GM23338 (cell line): ENCODE results near the gene AURKAIP1. TPM values are rescaled to one million over a fixed set of nuclear protein-coding genes. Genes with fewer than 3 reads are reported as not detected.

Experiments used
- ATAC-seq: fragments of 200-7000 bp; cut with Tn5 transposase; 3 replicates; pipeline ENCODE4 v1.9.1; 2020
- DNase-seq: peaks from one replicate; pipeline ENCODE4 v3.0.0-alpha.2; 2015; ENCODE audit warnings: low spot score
- H2AFZ ChIP-seq: fragments of 200-600 bp; sonication (generic); 2 replicates; pipeline ENCODE4 v1.8.0; 2016; ENCODE audit warnings: antibody characterized with exemption, mild to moderate bottlenecking, moderate library complexity
- H3F3A ChIP-seq: fragments of 200-600 bp; sonication (generic); replicated peaks from 2 replicates; pipeline ENCODE4 v1.8.0; 2017; ENCODE audit warnings: antibody characterized with exemption, mixed run types, low read depth
- H3K27ac ChIP-seq: fragments of 200-600 bp; sonication (generic); 2 replicates; pipeline ENCODE4 v1.6.1; 2016; ENCODE audit warnings: low read depth
- H3K27me3 ChIP-seq: fragments of 200-600 bp; sonication (generic); 2 replicates; pipeline ENCODE4 v1.8.0; 2016; ENCODE audit warnings: mild to moderate bottlenecking, mixed run types, moderate library complexity; ENCODE audit not compliant: insufficient read depth
- H3K36me3 ChIP-seq: fragments of 200-600 bp; sonication (generic); 2 replicates; pipeline ENCODE4 v1.8.0; 2016; ENCODE audit warnings: mild to moderate bottlenecking; ENCODE audit not compliant: insufficient read depth
- H3K4me1 ChIP-seq: fragments of 200-600 bp; sonication (generic); 2 replicates; pipeline ENCODE4 v1.8.0; 2016; ENCODE audit warnings: mild to moderate bottlenecking, moderate library complexity; ENCODE audit not compliant: insufficient read depth
- H3K4me2 ChIP-seq: fragments of 200-600 bp; sonication (generic); 2 replicates; pipeline ENCODE4 v1.7.1; 2017; ENCODE audit warnings: mixed run types
- H3K4me3 ChIP-seq: fragments of 200-600 bp; sonication (generic); 2 replicates; pipeline ENCODE4 v1.6.1; 2016; ENCODE audit warnings: mixed run types
- H3K79me2 ChIP-seq: fragments of 200-600 bp; sonication (generic); replicated peaks from 2 replicates; pipeline ENCODE4 v1.8.0; 2017; ENCODE audit warnings: mild to moderate bottlenecking; ENCODE audit not compliant: insufficient read depth
- H3K9me2 ChIP-seq: fragments of 200-600 bp; sonication (generic); 2 replicates; pipeline ENCODE4 v1.8.0; 2017; ENCODE audit not compliant: insufficient read depth
- H4K20me1 ChIP-seq: fragments of 200-600 bp; sonication (generic); replicated peaks from 2 replicates; pipeline ENCODE4 v1.8.0; 2017; ENCODE audit warnings: mild to moderate bottlenecking; ENCODE audit not compliant: insufficient read depth
- H3K27ac Mint-ChIP-seq: 2 replicates; pipeline ENCODE4 v1.8.0; 2020; ENCODE audit warnings: inconsistent platforms, mild to moderate bottlenecking, moderate library complexity, mixed read lengths
- H3K27me3 Mint-ChIP-seq: 3 replicates; pipeline ENCODE4 v1.8.0; 2022; ENCODE audit warnings: low read depth, mild to moderate bottlenecking, moderate library complexity, mixed read lengths, inconsistent platforms; ENCODE audit not compliant: insufficient read depth, poor library complexity
- H3K36me3 Mint-ChIP-seq: 3 replicates; pipeline ENCODE4 v1.8.0; 2021; ENCODE audit warnings: low read depth, mild to moderate bottlenecking, inconsistent platforms, moderate library complexity, mixed read lengths
- H3K4me1 Mint-ChIP-seq: 3 replicates; pipeline ENCODE4 v1.8.0; 2020; ENCODE audit warnings: mild to moderate bottlenecking, inconsistent platforms, mixed read lengths
- H3K4me3 Mint-ChIP-seq: 3 replicates; pipeline ENCODE4 v1.8.0; 2021; ENCODE audit warnings: moderate library complexity, mild to moderate bottlenecking, inconsistent platforms, mixed read lengths
- H3K9me3 Mint-ChIP-seq: 3 replicates; pipeline ENCODE4 v1.8.0; 2020; ENCODE audit warnings: moderate library complexity, mild to moderate bottlenecking, inconsistent platforms, mixed read lengths
- CREB1 ChIP-seq: fragments of 250-450 bp; sonication (Bioruptor Pico); IDR thresholded peaks from 2 replicates; pipeline ENCODE4 v1.5.0; 2020; ENCODE audit warnings: low read depth, mild to moderate bottlenecking, moderate library complexity
- CTCF ChIP-seq, 2 experiments: fragments of 200-600 bp in 1 of 2; sonication (generic) in 1 of 2; conservative IDR thresholded peaks; 2 replicates each; pipeline versions ENCODE4 v1.5.1 to v1.6.1; 2016 to 2017; ENCODE audit warnings: antibody characterized with exemption in 2 of 2, low read depth in 2 of 2, mild to moderate bottlenecking in 2 of 2, moderate library complexity in 1 of 2
- ETS1 ChIP-seq: IDR thresholded peaks from 2 replicates; pipeline ENCODE4 v1.6.1; 2016; ENCODE audit warnings: antibody characterized with exemption
- EZH2 ChIP-seq: fragments of 200-600 bp; sonication (generic); IDR thresholded peaks from one replicate; pipeline ENCODE4 v1.8.0; 2017; ENCODE audit warnings: antibody characterized with exemption, mild to moderate bottlenecking, low read depth; ENCODE audit not compliant: unreplicated experiment
- JUNB ChIP-seq: IDR thresholded peaks from one replicate; pipeline ENCODE4 v1.6.1; 2016; ENCODE audit warnings: antibody characterized with exemption; ENCODE audit not compliant: unreplicated experiment
- NANOG ChIP-seq: IDR thresholded peaks from 2 replicates; pipeline ENCODE4 v1.6.1; 2016; ENCODE audit warnings: antibody characterized with exemption, borderline replicate concordance
- POLR2AphosphoS5 ChIP-seq: IDR thresholded peaks from 2 replicates; pipeline ENCODE4 v1.6.1; 2016; ENCODE audit warnings: antibody characterized with exemption, low read depth
- REST ChIP-seq: IDR thresholded peaks from one replicate; pipeline ENCODE4 v1.6.1; 2018; ENCODE audit warnings: antibody characterized with exemption; ENCODE audit not compliant: unreplicated experiment
- ZNF114 ChIP-seq: fragments of 250-450 bp; sonication (Bioruptor Pico); IDR thresholded peaks from 2 replicates; pipeline ENCODE4 v1.5.0; 2020; ENCODE audit warnings: mild to moderate bottlenecking, moderate library complexity
- ZNF331 ChIP-seq: fragments of 250-450 bp; sonication (Bioruptor Pico); IDR thresholded peaks from 2 replicates; pipeline ENCODE4 v1.5.0; 2020; ENCODE audit warnings: low read depth, mild to moderate bottlenecking, moderate library complexity
- polyA plus RNA-seq: library from polyadenylated mRNA; unstranded; fragments of >200 nt; fragmentation: Nextera tagmentation; extraction: Ambion mirVana; gene quantifications from 2 replicates; pipeline ENCODE4 v1.2.1, GENCODE V29; 2016
- total RNA-seq: library from RNA; depleted of rRNA; stranded (reverse); fragments of >200 nt; shearing (Covaris generic); gene quantifications from 2 replicates; pipeline ENCODE4 v1.2.3, GENCODE V29; 2014

Gene AURKAIP1
- total and polyA plus RNA-seq, 2 experiments from 2014 or later = 167 to 355 TPM

GRCh38 chr1:1400576-1401456 lies 25.8 kb upstream of the AURKAIP1 start:
- Histone ChIP-seq H3K79me2 (peaks cover 55% of the 10 kb centered on the region), H3K4me2 (peak overlapping the region; percentile 95), H3K9me2 (no peaks in the 10 kb centered on the region), H3K4me3 (peak overlapping the region; percentile 97; the same call in 1 of the 2 replicates), H2AFZ (no peak overlapping the region), H3K4me1 (peaks cover 16% of the 10 kb centered on the region; the same call in 1 of the 2 replicates), H3K36me3 (peaks cover 52% of the 10 kb centered on the region), H3K27ac (no peak overlapping the region), H3K27me3 (no peaks in the 10 kb centered on the region), H3F3A (peaks cover 70% of the 10 kb centered on the region), H4K20me1 (peaks cover 34% of the 10 kb centered on the region)
- Mint-ChIP-seq H3K9me3 (no peaks in the 10 kb centered on the region; the same call in 2 of the 3 replicates), H3K4me3 (peak overlapping the region; percentile 96), H3K4me1 (peaks cover 32% of the 10 kb centered on the region), H3K36me3 (peaks cover 80% of the 10 kb centered on the region), H3K27me3 (peaks cover 28% of the 10 kb centered on the region), H3K27ac (no peak overlapping the region)
- TF ChIP-seq POLR2AphosphoS5 = peak; percentile 57
- TF ChIP-seq ZNF114 (CRISPR knock-in tag) = no peak
- ATAC-seq = no peak
- DNase-seq = no peak

- peaks cover 32% of the 10 kb centered on the region for H3K4me1 Mint-ChIP-seq
- Histone ChIP-seq H3K4me2 (peak overlapping the region; percentile 95), H3K4me1 (peaks cover 14% of the 10 kb centered on the region; the same call in 1 of the 2 replicates), H3K79me2 (peaks cover 54% of the 10 kb centered on the region), H4K20me1 (peaks cover 34% of the 10 kb centered on the region), H3K27ac (peak overlapping the region; percentile 87; the same call in 1 of the 2 replicates), H2AFZ (no peak overlapping the region), H3K27me3 (no peaks in the 10 kb centered on the region), H3K36me3 (peaks cover 51% of the 10 kb centered on the region), H3F3A (peaks cover 66% of the 10 kb centered on the region), H3K4me3 (peak overlapping the region; percentile 97), H3K9me2 (no peaks in the 10 kb centered on the region)
- ATAC-seq (peak; percentile 5), DNase-seq (peak; percentile 44)
- H3K36me3 Mint-ChIP-seq = peaks cover 80% of the 10 kb centered on the region
- no peaks in the 10 kb centered on the region; the same call in 2 of the 3 replicates for H3K9me3 Mint-ChIP-seq
- peak overlapping the region; percentile 96 for H3K4me3 Mint-ChIP-seq
- H3K27me3 Mint-ChIP-seq = peaks cover 25% of the 10 kb centered on the region
- H3K27ac Mint-ChIP-seq = peak overlapping the region; percentile 85
- TF ChIP-seq CTCF (conservative IDR thresholded peaks at IDR 0.05; ENCODE audit: low read depth in 2 of 2) (no peak), ZNF114 (CRISPR knock-in tag) (no peak), ZNF331 (CRISPR knock-in tag) (no peak), POLR2AphosphoS5 (no peak), CREB1 (CRISPR knock-in tag) (no peak), NANOG (no peak), JUNB (no peak), EZH2 (no peak), REST (no peak), ETS1 (no peak)
Observed at GRCh38 chr1:1399872-1400575, 25.0 kb upstream of the AURKAIP1 start.
